Superior temporal gyrus (tissue), 1 donor: ENCODE measurements around the gene KRTAP5-3.

Source experiments
- DNase-seq: peaks from one replicate; pipeline ENCODE4 v3.0.0-alpha.2; 2016; ENCODE audit errors: extremely low spot score

Gene KRTAP5-3

DNA sequence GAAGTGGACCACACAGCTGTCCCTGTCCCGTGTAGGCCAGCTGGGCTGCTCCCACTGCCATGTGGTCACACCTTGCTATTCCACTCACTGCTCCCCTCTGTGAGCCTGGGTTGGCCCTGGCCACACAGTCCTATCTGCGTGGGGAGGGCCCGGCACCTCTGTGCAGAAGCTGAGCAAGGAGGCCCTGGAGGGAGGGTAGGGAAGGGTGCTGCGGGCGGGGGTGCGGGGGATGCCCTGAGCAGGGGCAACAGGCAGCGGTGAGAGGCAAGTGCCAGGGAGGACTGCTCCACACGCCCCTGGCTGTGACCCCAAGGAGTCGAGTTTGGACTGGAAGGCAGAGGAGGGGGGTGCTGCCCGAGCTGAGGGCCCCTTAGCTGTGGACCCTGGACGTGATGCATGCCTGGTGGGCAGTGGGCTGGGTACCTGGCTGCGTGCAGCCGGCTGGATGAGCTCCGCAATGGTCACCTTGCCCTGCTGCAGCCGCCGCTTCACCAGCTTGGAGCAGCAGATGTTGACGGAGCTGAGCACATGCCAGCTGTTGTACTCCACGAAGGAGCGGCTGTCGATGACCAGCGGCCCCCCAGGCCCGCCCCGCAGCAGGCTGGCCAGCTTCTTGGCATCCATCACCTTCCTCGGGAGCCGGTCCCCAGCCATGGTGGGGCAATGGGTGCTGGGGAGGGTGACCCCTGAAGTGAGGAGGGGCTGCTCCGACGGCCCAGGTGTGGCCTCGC, 42.9 kb downstream of the KRTAP5-3 start:
- no peak for DNase-seq

DNA sequence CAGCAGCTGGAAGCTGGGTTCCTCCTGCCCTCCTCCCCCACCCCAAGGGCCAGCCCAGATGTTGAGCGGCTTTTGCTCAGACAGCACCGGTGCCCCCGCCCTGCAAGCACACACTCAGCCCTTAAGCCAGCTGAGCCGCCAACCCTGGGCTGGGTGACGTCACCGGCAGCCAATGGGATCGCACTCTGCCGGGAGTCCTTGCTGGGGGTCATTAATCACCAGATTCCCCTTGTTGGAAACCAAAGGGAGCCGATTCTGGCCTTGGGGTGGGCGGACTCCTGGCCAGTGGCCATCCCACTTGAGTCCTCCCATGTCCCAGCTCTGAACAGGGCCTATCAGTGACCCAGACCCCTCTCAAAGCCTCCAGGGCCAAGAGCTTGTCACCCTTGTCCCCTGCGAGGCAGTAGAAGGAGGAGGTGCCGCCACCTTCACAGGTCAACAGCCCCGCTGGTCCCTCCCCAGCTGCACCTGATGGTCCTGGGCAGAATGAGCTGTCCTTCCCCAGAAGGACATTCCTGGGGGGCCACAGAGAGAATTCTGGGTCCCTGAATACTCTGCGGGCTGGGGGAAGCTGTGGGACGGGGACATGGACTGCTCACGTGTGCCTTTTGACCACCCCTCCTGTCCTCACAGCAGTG, 43.6 kb downstream of the KRTAP5-3 start:
- DNase-seq, result peak; percentile 60

DNA sequence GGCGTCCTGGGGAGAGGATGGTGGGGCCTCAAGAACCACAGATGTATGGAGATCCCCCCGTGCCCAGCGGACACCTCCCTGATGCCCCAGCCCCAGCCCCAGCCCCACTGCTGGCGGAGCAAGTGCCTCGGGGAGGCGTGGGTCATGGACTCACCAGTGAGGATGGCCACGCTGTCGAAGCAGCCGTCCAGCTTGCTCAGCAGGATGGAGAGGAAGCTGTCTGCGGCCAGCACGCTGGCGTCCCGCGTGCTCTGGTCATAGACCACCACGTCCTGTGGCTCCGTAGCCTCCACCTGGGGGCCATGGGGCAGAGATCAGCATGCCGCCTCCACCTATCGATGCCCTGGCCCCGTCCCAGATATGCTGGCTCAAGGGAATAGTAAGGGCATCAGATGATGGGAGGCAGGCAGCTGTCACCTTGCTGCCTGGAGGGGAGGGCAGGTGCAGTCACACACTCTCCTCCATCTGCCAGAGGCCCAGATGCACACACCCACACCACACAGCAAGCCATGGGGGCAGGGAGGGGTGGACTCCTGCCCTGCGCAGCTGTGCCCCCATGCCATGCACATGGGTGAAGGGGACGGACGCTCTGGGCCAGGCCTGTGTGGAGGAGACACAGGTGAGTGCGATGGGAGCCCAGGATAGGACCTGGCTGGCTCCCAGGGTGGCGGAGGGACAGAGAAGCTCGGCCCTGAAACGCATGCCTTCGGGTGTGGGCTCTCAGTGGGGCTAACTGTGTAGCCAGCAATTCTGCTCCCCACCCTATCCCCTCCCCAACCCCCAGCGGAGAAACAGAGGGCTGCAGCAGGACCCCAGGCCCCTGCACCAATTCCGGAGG, 44.3 kb downstream of the KRTAP5-3 start:
- DNase-seq, result no peak

DNA sequence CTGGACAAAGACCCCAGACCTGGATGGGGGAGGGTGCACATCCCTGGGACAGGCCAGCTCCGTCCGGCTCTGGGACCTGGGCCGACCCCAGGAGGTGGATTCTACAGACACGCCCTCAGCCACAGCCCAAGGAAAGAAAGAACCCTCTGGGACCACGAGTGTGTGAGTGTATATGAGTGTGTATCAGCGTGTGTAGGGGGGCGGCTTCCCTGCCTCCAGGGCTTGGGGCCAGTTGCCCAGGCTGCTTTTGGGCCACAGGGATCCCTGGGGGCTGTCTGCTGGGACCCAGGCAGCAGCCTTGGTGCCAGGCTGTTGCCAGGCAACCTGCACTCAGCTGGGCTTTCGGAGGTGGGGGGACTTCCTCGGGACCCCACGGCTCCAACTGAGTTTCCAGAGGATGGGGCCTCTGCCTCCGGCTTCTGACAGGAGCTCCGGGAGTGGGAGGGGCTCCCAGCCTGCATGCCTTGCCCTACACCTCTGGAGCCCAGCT, 45.1 kb downstream of the KRTAP5-3 start:
- DNase-seq, result no peak

DNA sequence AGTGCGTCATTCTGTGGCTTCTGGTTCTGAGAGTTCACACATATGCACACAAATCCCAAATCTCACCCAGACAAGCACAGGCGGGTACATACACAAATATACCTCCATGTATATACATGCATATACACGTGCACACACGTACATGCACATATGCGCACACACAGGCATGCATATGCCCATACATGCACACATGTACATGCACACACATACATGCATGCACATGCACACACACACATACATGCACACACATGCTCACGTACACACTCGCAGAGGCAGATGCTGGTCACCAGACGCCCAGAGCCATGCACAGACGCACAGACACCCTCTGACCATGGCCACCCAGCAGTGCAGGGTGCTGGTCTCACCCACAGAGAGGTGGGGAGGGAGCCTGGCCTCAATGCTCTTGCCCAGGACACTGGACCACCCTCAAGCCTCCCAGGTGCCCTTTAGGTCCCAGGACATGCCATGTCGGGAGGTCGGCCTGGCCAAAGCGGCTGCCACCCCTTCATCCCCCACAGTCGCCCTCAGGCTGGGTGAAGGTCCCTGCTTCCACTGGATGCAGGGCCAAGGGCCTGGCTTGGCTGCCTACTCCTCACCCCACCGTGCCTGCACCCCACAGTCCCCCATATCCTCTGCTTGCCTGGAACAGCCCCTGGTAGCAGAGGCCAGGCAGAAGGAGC, 45.7 kb downstream of the KRTAP5-3 start:
- no peak for DNase-seq

DNA sequence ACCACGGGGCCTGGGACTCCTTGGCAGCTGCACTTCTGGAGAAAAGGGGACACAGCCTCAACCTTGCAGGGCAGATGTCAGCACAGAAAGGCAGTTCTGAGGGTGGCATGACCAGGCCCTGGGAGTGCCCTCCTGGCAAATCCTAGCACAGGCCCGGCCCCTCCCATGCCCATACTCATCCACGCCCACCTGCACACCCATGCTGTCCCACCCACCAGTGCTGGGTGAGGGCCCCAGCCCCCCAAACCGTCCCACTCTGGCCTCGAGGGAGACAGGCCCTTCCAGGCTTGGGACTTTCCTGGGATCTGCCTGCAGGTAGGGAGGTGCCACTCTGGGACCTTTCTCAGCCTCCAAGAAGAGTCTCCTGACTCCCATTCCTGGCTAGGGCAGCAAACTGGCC, 46.3 kb downstream of the KRTAP5-3 start:
- no peak for DNase-seq

DNA sequence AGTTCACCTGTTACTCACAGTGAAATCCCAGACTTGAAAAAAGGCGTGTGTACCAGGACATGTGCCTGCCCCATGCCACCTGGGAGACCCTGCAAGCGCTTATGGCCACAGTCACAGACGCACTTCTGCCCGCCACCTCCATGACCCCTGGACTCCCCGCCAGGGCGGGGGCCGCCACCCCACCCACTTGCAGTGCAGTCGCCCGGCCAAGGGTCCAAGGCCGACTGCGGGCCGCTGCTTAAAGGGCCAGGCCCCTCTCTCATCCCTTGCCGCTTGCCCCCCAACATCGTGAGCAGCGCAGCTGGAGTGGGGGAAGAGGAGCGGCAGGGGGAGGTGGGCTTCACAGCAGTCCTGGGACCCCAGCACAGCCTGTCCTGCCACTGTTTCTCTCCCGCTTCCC, 47.0 kb downstream of the KRTAP5-3 start:
- DNase-seq, result no peak

DNA sequence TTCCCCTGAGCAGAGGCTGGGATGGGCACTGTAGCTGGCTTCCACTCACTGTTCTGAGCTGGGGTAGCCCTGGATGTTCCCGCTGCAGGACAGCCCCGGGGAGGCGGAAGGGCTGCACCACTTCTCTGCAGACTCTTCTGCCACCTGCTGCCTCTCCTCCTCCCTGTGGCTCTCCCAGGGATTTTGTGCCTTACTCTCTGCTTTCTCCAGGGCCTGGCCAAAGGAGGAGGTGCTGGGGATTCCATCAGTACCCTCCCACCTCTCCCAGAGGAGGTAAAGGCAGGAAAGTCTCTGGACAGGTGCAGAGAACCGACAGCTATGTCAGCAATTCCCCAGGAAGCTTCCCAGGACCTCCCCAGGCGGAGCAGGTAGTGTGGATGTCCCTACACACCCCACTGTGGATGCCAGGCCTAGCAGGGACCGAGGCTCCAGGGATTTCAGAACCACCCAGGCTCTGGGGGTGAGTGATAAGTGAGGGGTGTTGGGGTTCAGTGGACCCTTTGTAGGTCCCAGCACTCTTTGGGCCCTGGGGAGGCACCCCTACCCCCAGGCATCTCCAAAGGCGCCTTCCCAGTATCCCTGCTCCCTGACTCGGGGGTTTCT, 47.5 kb downstream of the KRTAP5-3 start:
- DNase-seq, result no peak

DNA sequence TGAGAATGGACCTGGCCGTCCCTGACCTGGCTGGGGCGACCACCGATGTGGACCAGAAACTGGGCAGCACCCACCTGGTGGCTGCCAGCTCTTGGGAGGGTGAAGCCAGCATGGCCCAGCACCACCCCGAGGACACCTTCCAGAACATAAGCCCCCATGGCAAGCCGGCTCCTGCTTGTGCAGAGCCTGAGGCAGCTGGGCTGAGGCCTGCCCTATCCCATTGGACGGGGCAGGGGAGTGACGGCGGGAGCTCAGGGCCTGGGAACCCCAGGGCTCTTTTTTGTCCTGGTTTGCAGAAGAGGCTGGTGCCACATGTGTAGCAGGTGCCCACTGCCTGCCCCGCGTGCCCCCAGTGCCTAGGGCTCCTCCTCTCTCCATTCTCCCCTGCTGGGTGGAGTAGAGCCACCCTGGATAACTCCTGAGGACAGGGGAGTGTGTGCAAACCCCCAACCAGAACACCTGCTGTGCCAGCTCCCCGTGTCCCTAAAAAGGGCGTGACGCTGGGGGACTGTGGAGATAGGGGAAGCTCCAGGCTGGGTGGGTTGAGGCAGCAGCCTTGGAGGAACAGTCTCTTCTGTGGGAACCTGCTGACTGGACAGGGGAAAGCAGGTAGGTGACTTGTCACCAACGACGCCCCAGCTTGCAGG, 48.1 kb downstream of the KRTAP5-3 start:
- DNase-seq, result no peak

DNA sequence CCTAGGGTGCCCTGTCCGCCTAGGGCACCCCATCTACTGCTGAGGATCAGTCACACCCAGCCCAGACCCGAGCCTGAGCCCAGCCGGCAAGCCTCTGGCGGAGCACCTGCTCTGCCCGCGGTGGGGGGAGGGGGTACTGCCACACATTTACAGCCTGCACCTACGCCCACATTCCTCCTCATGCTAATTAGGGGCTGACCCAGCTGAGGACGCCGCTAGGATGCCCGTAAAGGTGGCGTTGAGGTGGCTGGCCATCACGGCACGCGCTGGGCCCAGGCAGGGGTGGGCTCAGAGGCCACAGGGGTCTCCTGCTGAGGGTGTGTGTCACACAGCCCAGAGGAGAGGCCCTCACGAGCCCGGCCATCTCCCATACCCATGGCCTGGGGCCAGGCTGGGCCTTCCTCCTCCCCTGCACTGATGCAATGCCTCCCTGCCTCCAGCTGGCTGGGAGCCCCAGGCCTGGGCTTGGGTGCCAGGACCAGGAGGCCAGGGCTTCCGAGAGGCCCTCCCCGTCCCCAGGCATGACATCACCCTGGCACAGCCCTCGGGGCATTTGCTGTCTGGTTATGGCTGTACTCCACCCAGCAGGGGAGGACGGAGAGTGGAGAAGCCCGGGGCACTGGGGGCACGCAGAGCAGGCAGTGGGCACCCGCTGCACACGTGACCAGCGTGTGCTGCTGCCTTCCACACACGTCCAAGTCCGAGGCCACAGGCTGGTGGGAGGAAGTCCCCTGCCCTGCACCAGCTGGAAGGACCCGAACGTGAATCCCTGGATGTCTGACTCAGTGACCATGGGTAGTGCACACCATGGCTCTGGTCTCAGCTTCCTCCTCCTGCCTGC, 48.9 kb downstream of the KRTAP5-3 start:
- DNase-seq, result peak; percentile 93

DNA sequence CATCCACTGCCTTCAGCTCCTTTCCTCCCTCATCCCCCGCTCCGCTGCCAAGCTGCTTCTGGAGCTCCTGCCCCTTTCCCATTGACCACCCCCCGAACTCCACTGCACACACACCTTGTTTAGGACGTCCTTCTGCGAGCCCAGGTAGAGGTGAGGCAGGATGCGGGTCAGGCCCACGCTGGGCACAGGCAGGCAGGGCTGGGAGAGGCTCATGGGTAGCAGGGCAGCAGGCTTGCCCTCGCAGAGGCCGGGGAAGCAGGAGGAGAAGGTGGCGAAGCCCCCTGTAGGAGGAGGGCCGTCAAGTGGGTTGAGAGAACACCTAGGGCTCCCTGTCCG, 49.5 kb downstream of the KRTAP5-3 start:
- DNase-seq, result no peak

DNA sequence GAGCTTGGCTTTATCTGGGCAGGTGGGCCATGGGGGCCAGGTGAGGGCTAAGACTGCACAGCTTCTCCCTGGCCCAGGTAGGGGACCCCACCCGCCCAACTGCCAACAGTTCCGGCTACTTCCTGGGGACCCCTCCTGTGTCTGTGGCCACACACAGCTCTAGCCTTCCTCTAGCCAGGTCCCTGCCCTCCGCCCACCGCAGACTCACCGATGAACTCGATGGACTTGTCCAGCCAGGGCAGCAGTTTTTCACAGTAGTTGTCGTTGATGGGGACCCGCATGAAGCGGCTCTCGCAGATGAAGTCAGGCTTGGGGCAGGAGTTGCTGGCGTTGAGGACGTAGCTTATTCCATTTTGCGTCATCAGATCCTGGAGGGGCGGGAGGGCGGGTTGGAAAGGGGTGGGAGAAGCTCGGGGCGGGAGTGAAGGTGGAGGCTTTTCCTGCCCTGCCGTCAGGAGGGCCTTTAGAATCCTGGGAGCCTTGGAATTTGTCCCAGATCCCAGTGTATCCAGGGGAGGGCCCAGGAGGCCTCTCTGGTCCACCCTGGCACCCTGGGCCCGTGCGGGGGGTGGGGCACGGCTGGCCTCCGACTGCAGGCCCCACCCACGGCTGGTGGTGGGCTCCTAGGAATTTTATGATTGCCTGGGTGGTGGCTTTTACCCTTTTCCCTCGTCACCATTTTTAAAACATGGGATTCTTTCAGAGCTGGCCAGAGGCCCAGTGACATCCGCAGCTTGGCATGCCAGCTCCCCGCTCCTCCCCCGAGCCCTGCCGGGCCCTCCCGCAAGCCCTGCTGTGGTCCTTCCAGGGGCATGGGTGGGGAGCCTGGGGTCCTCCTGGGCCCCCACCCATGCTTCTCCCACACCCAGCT, 50.1 kb downstream of the KRTAP5-3 start:
- DNase-seq, result no peak
